Measurements from ENCODE around the gene ESR1. TPM values are rescaled to one million over a fixed set of nuclear protein-coding genes. Genes with fewer than 3 reads are reported as not detected.

Gene ESR1
- total RNA-seq, 2 experiments from 2014 or later: 0.38 to 0.79 TPM

DNA sequence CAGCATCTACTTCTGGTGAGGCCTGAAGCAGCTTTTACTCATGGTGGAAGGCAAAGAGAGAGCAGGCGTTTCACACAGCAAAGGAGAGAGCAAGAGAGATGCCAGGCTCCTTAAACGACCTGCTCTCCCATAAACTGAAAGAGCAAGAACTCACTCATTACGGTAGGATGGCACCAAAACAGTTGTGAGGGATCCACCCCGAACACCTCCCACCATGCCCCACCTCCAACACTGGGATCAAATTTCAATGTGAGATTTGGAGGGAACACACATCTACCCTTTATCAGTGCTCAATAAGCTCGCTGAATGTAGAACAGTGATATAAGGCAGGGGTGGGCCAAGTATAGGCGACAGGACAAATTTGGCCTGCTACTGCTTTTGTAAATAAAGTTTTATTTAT is 244.6 kb downstream of the ESR1 start:
- H3K4me3 Mint-ChIP-seq: no peak overlapping the region
- no peak overlapping the region for H3K27ac Mint-ChIP-seq
- no peaks in the 10 kb centered on the region for H3K36me3 Mint-ChIP-seq (ENCODE audit: low read depth)
- intact Hi-C loops (cut with micrococcal nuclease): no loop called here
- H3K4me1 Mint-ChIP-seq (ENCODE audit: low read depth): no peaks in the 10 kb centered on the region
- H3K27me3 Mint-ChIP-seq: peaks cover 5% of the 10 kb centered on the region
- TF ChIP-seq, protein P1, sequence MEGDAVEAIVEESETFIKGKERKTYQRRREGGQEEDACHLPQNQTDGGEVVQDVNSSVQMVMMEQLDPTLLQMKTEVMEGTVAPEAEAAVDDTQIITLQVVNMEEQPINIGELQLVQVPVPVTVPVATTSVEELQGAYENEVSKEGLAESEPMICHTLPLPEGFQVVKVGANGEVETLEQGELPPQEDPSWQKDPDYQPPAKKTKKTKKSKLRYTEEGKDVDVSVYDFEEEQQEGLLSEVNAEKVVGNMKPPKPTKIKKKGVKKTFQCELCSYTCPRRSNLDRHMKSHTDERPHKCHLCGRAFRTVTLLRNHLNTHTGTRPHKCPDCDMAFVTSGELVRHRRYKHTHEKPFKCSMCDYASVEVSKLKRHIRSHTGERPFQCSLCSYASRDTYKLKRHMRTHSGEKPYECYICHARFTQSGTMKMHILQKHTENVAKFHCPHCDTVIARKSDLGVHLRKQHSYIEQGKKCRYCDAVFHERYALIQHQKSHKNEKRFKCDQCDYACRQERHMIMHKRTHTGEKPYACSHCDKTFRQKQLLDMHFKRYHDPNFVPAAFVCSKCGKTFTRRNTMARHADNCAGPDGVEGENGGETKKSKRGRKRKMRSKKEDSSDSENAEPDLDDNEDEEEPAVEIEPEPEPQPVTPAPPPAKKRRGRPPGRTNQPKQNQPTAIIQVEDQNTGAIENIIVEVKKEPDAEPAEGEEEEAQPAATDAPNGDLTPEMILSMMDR (IDR thresholded peaks at IDR 0.05): no peak
- ChIA-PET CTCF (interaction anchor here (0.6 kb wide), 1 partner anchor 12 kb away, joined by 3 read pairs; no protein-coding TSS in a partner anchor), POLR2A (no interaction called here)
- ATAC-seq: no peak
- no peaks in the 10 kb centered on the region for H3K9me3 Mint-ChIP-seq
- DNase-seq: no peak

DNA sequence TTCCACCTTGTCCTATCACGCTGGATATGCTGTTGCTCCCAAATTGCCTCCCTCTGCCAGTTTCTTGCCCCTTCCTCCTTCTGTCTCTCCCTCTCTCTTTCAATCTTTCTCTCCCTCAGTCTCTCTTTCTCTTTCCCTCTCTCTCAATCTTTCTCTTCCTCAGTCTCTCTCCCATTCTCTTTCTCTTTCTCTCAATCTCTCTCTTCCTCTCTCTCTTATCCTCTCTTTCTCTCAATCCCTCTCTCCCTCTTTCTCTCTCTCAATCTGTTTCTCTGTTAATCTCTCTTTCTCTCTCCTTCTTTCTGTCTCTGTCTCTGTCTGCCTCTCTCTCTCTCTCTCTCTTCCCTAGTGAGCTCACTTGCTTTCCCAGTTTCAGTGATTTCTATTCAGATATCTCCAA is 245.8 kb downstream of the ESR1 start:
- Mint-ChIP-seq H3K9me3 (no peaks in the 10 kb centered on the region), H3K27ac (no peak overlapping the region), H3K4me3 (no peak overlapping the region), H3K4me1 (ENCODE audit: low read depth) (no peaks in the 10 kb centered on the region), H3K27me3 (peaks cover 5% of the 10 kb centered on the region), H3K36me3 (ENCODE audit: low read depth) (no peaks in the 10 kb centered on the region)
- ATAC-seq (no peak), DNase-seq (no peak)
- ChIA-PET CTCF (no interaction called here), POLR2A (no interaction called here)
- intact Hi-C loops (cut with micrococcal nuclease): no loop called here
- TF ChIP-seq, protein P1 (IDR thresholded peaks at IDR 0.05): no peak

DNA sequence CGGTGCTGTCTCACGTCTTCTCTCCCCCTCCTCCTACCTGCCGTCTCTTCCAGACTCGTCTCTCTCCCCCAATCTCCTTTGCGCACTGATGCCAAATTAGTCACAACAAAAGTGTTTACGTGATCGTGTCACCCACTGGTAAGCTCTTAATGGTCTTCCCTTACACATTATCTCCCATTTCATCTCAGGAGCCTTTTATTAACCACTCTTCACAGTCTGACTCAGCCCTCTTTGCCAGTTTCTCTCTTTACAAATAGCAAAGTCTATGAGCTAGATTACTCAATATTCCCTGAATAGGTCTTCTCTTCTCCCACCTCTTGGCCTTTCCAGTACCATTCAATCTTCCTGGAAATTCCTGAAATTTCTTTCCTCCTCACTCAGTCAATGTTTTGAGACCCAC is 247.0 kb downstream of the ESR1 start:
- no peak overlapping the region for H3K4me3 Mint-ChIP-seq
- POLR2A ChIA-PET: no interaction called here
- CTCF ChIA-PET: no interaction called here

DNA sequence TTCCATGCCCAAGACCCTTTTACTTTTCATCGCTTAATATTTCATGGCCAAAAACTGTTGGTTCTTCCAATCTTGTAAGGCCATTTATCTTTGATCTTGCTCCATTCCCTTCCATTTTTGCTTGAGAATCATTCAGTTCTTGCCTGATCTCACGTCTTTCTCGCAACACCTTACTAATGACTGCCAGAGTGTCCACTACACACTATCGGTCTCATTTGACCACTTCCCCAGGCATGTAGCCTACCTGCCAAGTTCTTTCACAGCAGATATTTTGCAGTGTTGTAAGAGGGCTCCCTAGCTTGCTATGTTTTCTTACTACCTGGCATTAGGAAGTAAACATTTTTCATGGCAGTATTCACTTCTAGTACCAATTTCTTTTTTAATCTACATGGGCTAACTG is 248.0 kb downstream of the ESR1 start:
- Mint-ChIP-seq H3K36me3 (ENCODE audit: low read depth) (no peaks in the 10 kb centered on the region), H3K9me3 (no peaks in the 10 kb centered on the region), H3K27me3 (peaks cover 5% of the 10 kb centered on the region), H3K4me3 (no peak overlapping the region), H3K27ac (no peak overlapping the region), H3K4me1 (ENCODE audit: low read depth) (no peaks in the 10 kb centered on the region)
- ChIA-PET CTCF (no interaction called here), POLR2A (no interaction called here)
- intact Hi-C loops (cut with micrococcal nuclease): no loop called here
- ATAC-seq (no peak), DNase-seq (no peak)
- TF ChIP-seq, protein P1 (IDR thresholded peaks at IDR 0.05): no peak

More for the DNA sequence above, 247.0 kb downstream of the ESR1 start:
- DNase-seq (no peak), ATAC-seq (no peak)
- H3K9me3 Mint-ChIP-seq: no peaks in the 10 kb centered on the region
- no peak overlapping the region for H3K27ac Mint-ChIP-seq
- intact Hi-C loops (cut with micrococcal nuclease): no loop called here
- no peaks in the 10 kb centered on the region for H3K4me1 Mint-ChIP-seq (ENCODE audit: low read depth)
- H3K27me3 Mint-ChIP-seq: peaks cover 5% of the 10 kb centered on the region
- no peaks in the 10 kb centered on the region for H3K36me3 Mint-ChIP-seq (ENCODE audit: low read depth)
- TF ChIP-seq, protein P1 (IDR thresholded peaks at IDR 0.05): no peak

DNA sequence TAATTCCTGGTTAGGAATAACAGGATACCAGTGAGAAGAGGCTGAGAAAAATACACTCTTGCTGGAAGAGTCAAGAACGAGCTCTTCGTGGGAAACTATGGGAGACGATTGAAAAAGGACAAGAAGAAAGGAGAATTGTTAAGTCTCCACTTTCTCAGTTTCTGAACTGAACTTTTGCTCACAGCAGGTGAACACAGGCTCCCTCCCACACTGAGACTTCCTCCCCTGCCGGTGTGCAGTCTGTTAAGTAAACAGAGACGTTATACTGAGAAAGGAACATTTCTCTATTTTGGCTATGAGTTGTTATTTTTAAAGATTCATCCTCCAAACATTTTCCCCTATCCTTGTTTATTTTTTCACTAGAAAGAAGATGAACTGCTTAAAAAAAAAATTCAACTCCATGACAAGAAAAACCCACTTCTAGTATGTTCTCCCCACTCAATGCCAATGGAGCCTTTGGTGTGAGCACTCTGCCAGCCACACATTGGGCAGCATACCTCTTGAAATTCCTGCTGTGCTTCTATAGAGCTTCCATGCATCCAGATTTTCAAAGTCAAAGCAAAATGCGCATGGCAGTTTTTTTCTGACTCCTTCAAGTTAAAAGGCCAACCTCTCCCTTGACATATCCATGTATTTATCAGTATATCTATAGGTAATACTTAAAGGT is 250.5 kb downstream of the ESR1 start:
- H3K9me3 Mint-ChIP-seq: no peaks in the 10 kb centered on the region
- intact Hi-C loops (cut with micrococcal nuclease): no loop called here
- peaks cover 5% of the 10 kb centered on the region for H3K27me3 Mint-ChIP-seq
- no peak for ATAC-seq
- H3K36me3 Mint-ChIP-seq (ENCODE audit: low read depth): no peaks in the 10 kb centered on the region
- H3K4me1 Mint-ChIP-seq (ENCODE audit: low read depth): no peaks in the 10 kb centered on the region
- H3K27ac Mint-ChIP-seq: no peak overlapping the region
- no peak overlapping the region for H3K4me3 Mint-ChIP-seq
- POLR2A ChIA-PET: no interaction called here
- CTCF ChIA-PET: no interaction called here
- TF ChIP-seq, protein P1 (IDR thresholded peaks at IDR 0.05): no peak
- no peak for DNase-seq
